ENCODE measurements around the gene COL13A1. TPM values are rescaled to one million over a fixed set of nuclear protein-coding genes. Genes with fewer than 3 reads are reported as not detected.

Gene COL13A1
- polyA plus RNA-seq, 1 of the 3 experiments (the other 2 are of a cell fraction) = 26.7 TPM

- TF ChIP-seq CTCF (IDR thresholded peaks at IDR 0.05) (no peak), MXI1 (IDR thresholded peaks at IDR 0.05; ENCODE audit: low read depth, low read length) (no peak)
Measured at GRCh38 chr10:69772933-69773704, 28.6 kb upstream of the COL13A1 start (continued).

GRCh38 chr10:69774596-69774995 lies 27.1 kb upstream of the COL13A1 start:
- Histone ChIP-seq H3K9me2 (no peaks in the 10 kb centered on the region), H3K4me2 (no peak overlapping the region), H2AFZ (ENCODE audit: low read depth) (no peak overlapping the region), H3K79me2 (ENCODE audit: insufficient read depth) (no peaks in the 10 kb centered on the region), H3K27ac (ENCODE audit: low read depth in 2 of 2, low read length in 1 of 2) (no peak overlapping the region), H3K4me1 (ENCODE audit: control insufficient read depth in 1 of 2, insufficient read depth in 2 of 2, low read depth in 1 of 2, low read length in 1 of 2) (peaks cover 0 to 3% of the 10 kb centered on the region in 2 experiments; a peak in 1 of 4 replicates), H3K27me3 (ENCODE audit: insufficient read depth) (no peaks in the 10 kb centered on the region), H4K20me1 (ENCODE audit: insufficient read depth) (no peaks in the 10 kb centered on the region), H3K36me3 (replicated peaks in 1 of 2; ENCODE audit: control insufficient read depth in 1 of 2, insufficient read depth in 2 of 2, low read length in 1 of 2) (no peaks in the 10 kb centered on the region), H3F3A (replicated peaks; ENCODE audit: insufficient read depth) (no peaks in the 10 kb centered on the region), H3K4me3 (ENCODE audit: low read depth in 2 of 2, low read length in 1 of 2) (no peak overlapping the region), H3K9ac (no peak overlapping the region), H3K9me3 (no peaks in the 10 kb centered on the region)
- TF ChIP-seq GABPA (IDR thresholded peaks at IDR 0.05; ENCODE audit: low read depth) (no peak), CTCF (IDR thresholded peaks at IDR 0.05) (0 out of 2 replicates have a peak, but pooled peaks have one; percentile 11)
- 98% methylated on average over 2 of the region's 2 CpGs for WGBS (ENCODE audit: low lambda C conversion rate)
- DNase-seq = no peak
- CTCF ChIA-PET = interaction anchor here (0.9 to 1.3 kb wide), 2 partner anchors 27 to 140 kb away, joined by 3 to 4 read pairs; no protein-coding TSS in a partner anchor
- POLR2A ChIA-PET = no interaction called here

GRCh38 chr10:69780077-69780476 lies 21.6 kb upstream of the COL13A1 start:
- no peak for DNase-seq
- H3K79me2 ChIP-seq (ENCODE audit: insufficient read depth) = no peaks in the 10 kb centered on the region
- WGBS (ENCODE audit: low lambda C conversion rate) = 55% methylated on average over 4 of the region's 5 CpGs
- H3K36me3 ChIP-seq (replicated peaks in 1 of 2; ENCODE audit: control insufficient read depth in 1 of 2, insufficient read depth in 2 of 2, low read length in 1 of 2) = no peaks in the 10 kb centered on the region
- H4K20me1 ChIP-seq (ENCODE audit: insufficient read depth) = no peaks in the 10 kb centered on the region
- no peak overlapping the region for H3K4me3 ChIP-seq (ENCODE audit: low read depth in 2 of 2, low read length in 1 of 2)
- H3K9ac ChIP-seq = no peak overlapping the region
- H3K9me2 ChIP-seq = no peaks in the 10 kb centered on the region
- POLR2A ChIA-PET = no interaction called here
- H3K27ac ChIP-seq (ENCODE audit: low read depth in 2 of 2, low read length in 1 of 2) = no peak overlapping the region
- H3F3A ChIP-seq (replicated peaks; ENCODE audit: insufficient read depth) = no peaks in the 10 kb centered on the region
- CTCF ChIA-PET = interaction anchor here (1.0 to 3.3 kb wide), 3 partner anchors 9 to 20 kb away, joined by 3 to 14 read pairs (median 10); no protein-coding TSS in a partner anchor
- no peak for TF ChIP-seq TAF1 (IDR thresholded peaks at IDR 0.05; ENCODE audit: borderline replicate concordance, low read depth, low read length)
- TF ChIP-seq EP300 (IDR thresholded peaks at IDR 0.05; ENCODE audit: borderline replicate concordance in 1 of 2, low read depth in 1 of 2, low read length in 1 of 2) = no peak
- TF ChIP-seq USF2 (IDR thresholded peaks at IDR 0.05; ENCODE audit: borderline replicate concordance, low read depth, low read length) = no peak
- no peak for TF ChIP-seq FOSL2 (IDR thresholded peaks at IDR 0.05; ENCODE audit: borderline replicate concordance, low read depth)
- TF ChIP-seq ELF1 (IDR thresholded peaks at IDR 0.05) = no peak
- TF ChIP-seq FOXJ3 (CRISPR knock-in tag; IDR thresholded peaks at IDR 0.05) = no peak
- no peaks in the 10 kb centered on the region for H3K4me1 ChIP-seq (ENCODE audit: control insufficient read depth in 1 of 2, insufficient read depth in 2 of 2, low read depth in 1 of 2, low read length in 1 of 2)
- peaks cover 32% of the 10 kb centered on the region; the same call in 1 of the 2 replicates for H3K27me3 ChIP-seq (ENCODE audit: insufficient read depth)
- H3K4me2 ChIP-seq = no peak overlapping the region
- no peaks in the 10 kb centered on the region for H3K9me3 ChIP-seq
- H2AFZ ChIP-seq (ENCODE audit: low read depth) = no peak overlapping the region

Measured in SK-N-SH (cell line).